Putamen (tissue), 1 donor: ENCODE measurements around the gene NLGN1.

Experiments used
- DNase-seq: peaks from one replicate; pipeline ENCODE4 v3.0.0-alpha.2; 2016; ENCODE audit warnings: low spot score

The NLGN1 gene

DNA sequence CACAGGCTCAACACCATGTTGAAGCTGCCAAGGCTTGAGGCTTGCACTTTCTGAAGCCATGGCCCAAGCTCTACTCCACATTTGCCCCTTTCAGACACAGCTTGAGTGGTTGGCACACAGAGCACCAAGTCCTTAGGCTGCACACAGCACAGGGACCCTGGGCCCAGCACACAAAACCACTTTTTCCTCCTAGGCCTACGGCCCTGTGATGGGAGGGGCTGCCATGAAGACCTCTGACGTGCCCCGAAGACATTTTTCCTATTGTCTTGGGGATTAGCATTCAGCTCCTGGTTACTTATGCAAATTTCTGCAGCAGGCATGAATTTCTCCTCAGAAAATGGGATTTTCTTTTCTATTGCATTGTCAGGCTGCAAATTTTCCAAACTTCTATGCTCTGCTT is 445.5 kb downstream of the NLGN1 start:
- no peak for DNase-seq

DNA sequence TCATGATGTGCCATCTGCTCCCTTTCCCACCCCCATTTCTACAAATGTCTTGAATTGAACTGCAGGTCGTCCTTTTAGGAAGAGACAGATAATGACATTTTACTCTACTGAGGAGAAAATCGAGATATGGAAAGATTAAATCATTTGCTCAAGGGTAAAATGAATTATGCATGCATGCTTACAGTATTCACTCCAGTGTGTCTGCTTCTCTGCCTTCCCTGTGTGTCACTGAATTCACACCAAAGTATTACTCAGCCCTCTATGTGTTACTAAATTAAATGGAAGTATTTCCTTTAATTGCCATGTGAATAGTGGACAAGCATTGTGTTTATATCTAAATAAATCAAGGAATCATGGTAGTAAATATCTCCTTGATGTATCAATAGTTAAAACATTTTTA is 449.0 kb downstream of the NLGN1 start:
- no peak for DNase-seq

DNA sequence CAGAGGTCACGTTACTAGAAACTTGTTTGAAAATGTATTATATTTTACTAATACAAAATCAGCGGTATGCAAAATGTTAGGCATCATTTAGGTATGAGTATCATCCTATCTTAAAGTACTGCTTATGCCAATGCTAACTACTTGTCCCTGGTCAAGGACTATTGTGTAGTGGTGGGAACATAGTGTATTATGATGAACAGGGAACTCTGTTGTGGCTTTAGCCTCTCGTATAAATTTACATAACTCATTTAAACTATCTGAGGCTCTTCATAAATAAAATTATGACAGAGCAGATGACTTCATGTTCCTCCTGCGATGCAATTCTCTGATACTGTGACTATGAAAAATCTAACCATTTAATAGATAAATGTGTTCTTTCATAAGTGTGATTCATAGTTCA is 451.9 kb downstream of the NLGN1 start:
- DNase-seq = no peak

DNA sequence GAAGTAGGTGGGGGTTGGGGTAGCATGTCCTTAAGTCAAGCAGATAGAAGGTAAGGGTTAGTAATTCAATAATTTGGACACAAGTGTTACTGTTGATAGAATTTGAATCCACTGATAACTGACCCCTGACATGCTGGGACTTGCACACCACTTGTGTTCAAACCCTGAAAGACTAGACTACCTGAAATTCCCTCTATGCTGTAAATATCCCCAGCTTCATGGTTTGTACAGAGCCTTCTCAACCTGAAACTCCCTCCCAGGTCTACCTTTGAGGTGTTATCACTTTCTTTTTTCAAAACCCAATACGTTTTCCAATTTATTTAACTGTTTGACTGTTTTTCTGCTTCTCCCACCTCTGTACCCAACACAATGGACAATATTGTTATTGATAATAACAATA is 459.6 kb downstream of the NLGN1 start:
- DNase-seq = no peak

DNA sequence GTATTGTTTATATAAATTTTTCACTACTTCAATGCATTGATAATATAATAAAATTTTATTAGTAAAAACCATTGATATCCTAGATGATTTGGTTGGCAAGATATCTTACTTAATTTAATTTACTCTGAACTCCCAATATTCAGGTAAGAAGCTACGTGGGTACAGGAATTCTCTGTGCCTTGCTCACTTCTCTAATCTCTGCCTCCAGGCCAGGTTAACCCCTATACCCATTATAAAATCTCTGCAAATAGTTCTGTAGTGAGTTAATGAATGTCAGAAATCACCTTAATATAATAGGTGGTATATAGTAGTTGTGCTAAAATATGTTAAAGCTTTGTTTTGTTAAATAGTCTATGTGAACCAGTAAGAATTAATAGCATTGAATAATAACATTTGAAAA is 465.2 kb downstream of the NLGN1 start:
- no peak for DNase-seq

DNA sequence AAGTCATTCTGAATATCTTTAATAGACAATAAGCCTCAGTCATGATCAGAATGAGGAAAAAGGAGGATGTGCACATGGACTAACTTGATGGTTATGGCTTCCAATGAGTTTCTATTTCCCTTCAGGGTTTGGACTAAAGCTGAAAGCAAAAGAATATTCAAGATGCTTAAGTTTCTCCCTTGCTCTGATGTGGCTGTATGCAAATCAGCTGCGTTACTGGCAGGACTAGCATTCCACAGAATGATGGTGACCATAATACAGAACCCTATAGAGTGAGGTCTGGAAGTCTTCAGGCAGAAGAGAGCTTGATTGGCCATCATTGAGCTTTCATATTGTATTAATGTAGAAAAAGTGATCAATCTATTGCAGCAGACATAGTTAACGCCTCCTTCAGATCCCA is 466.0 kb downstream of the NLGN1 start:
- no peak for DNase-seq

DNA sequence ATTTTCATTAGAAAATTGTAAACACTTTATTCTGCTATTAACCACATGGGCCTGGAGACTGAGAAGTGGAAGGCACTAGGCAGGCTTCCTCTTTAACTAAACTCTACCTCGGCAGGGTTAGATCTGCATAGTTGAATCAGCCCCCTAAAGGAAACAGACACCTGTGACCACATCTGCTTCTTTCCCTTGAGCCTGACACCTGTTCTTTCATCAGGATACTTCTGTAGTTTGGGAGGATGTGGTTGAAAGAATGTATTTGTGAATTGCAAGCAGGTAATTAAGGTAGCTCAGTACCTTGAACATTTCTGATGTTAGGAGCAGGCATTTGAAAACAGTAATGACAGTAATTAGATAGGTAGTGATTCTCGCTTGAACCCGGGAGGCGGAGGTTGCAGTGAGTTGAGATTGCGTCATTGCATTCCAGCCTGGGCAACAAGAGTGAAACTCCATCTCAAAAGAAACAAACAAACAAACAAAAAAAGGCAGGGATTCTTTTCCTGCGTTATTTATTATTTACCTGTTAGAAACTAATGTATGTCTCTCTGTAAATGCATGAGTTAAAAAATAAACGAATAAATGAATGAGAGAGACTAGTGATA is 468.5 kb downstream of the NLGN1 start:
- no peak for DNase-seq

DNA sequence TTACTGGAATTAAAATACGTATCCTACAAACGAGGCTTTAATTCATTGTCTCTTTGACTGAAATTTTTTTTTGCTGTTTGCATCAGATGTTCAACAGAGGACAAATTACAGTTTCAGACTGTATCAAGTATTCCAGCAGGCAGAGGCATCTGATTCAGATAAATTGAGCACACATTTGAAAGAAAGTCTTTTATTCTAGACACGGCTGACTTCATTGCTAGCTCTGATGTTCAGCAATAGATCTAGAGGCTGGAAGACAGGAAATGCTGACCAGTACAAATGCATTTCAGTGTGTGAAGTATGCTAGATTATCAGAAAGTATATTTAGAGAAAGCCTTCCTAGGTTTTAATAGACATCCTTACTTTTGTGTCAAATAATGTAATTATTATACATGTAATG is 472.2 kb downstream of the NLGN1 start:
- peak; percentile 37 for DNase-seq

DNA sequence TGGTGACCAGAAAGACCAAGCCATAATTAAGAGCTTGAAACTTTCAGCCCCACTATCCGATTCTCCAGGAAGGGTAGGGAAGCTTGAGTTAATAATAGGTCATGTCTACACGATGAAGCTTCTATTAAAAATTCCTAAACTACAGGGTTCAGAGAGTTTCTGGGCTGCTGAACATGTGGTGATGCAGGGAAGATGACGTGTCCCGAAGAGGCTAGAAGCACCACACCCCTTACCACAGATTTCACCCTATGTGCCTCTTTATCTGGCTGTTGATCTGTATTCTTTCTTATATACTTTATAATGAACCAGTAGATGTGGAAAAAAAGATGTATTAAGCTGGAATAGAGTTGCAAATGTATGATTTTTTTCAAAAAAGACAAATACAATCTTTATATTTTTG is 473.4 kb downstream of the NLGN1 start:
- DNase-seq = no peak

DNA sequence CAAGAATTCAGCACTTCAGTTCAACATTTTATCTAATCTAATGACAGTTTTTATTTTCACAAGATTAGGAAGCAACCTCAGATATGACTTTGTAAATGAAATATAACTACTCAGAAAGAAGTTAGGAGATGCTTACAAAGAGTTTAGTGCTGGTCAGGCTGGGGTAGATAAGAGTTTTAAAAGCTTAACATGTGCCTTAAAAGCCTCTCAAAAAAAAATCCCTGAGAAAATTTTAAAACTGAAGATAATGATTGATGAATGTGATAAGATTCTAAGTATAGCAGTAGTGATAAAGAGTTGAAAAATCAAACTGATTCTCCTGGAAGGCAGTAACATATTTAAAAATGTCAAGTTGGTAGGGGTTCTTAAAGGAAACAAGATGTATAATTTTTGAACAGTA is 478.2 kb downstream of the NLGN1 start:
- DNase-seq = no peak

DNA sequence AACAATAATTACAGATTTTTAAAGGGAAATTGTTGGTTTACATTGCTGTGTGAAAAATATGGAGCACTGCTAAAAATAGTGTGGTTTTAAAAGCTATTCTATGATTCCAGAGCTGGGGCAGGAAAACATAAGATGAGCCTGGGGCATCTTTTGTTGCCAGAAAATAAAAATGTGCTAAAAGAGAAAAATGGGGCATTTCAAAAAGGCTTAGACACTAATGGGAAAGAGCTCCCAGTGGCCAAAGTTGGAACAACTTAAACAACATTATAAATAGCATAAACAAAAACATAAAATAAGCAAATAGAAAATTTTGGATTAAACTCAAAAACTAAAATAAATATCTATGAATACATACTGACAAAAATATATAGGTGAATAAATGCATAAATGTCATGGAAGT is 478.9 kb downstream of the NLGN1 start:
- DNase-seq = no peak

DNA sequence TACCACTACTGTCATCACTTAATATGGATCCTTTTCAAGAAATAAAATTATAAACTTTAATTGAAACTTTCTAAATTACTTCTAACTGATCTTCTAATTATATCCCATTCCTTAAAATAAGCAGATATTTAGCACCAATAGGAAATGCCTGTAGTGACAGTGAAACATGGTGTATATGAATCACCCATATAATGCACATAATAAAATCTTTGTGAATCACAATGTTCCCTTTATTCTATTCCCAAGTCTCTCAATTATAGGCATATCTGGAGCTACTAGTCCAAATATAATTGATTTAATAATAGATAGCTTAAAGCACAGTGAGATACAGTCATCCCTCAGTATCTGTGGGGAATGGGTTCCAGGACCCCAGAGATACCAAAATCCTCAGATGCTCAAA is 490.3 kb downstream of the NLGN1 start:
- DNase-seq = no peak

DNA sequence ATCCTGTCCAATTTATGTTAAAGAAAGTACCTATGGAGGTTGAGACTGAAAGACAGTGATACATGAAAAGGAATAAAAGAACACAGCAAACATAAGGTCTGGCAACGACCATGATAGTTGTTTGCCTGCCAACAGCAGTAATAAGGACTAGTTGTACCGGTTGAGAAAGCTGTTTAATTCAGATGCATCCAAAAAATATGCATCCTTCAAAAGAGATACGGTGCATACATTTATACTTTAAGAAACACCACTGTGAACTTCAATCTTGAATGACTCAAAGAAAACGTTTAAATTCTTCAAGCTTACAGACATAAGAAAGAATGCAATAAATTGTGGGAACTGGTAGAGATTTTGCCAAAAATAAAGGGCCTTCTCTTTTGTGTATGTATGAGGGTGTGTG is 492.1 kb downstream of the NLGN1 start:
- no peak for DNase-seq

DNA sequence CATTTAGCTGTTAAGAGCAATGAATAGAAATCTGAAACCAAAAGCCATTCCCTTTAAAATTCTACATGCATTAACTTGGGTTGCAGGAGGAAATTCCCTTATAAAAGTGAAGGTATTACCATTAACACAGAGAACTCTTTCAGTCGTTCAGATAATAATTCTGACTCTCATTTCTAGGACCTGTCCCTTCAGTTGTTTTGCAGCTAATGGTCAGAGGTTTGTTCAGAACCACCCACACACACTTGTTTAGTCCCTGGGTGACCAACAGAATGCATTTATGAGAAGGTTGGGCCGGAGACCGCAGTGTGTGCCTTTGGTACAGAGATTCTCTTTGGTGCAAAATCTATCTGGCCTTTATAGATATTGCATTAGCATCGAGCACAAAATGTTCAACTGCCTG is 492.5 kb downstream of the NLGN1 start:
- DNase-seq = no peak

DNA sequence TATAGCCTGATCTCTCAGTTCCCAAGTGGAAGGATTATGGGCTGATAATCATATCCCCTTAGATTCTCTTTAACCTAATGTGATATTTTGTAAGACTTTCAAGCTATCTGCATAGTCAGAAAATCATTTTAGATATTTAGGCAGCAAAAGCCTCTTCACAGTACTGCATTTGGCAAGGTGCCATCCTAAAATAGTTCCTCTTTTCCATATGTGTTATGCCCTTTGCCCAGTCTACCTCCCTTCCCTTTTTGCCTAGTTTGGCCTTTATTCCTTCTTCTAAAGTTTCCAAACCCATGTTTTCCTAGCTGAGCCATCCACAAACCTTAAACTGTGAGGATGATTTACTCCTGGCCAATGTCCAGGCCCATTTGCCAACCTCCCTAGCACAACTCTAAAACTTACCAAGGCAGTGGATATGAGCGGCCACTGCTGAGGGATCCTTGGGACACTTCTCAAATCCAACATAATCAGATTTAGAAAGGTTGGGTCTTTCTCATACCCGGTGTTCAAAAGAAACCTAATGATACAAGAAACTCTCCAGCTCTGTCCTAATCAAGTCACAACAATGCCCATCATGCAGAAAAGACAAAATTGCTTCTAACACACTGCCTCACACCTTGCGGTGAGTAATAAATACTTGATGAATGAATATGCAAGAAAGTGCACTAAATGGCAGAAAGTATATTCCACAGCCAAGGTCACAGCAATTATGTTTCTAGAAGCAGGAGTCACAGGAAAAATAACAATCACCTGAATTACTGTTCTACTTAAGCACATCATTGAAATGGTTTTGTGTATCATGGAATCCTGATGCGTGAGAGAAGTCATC is 493.9 kb downstream of the NLGN1 start:
- no peak for DNase-seq

DNA sequence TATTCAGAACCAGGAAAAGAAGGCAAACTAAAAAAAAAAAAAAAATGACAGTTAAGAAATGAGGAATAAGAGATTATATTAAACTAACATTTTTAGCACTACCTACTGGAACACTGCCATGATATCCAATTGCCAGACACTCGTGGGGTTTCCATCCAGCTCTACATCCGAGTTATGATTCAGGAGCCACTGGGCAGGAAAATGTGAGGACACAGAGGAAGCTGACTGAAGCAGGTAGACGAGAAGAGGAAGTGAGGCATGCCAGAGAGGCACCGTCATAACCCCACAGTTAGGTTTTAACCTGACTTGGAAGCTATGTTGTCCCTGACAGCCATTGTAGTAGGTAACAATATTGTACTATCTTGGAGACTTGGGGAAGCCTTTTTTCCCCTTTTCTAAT is 495.0 kb downstream of the NLGN1 start:
- no peak for DNase-seq

DNA sequence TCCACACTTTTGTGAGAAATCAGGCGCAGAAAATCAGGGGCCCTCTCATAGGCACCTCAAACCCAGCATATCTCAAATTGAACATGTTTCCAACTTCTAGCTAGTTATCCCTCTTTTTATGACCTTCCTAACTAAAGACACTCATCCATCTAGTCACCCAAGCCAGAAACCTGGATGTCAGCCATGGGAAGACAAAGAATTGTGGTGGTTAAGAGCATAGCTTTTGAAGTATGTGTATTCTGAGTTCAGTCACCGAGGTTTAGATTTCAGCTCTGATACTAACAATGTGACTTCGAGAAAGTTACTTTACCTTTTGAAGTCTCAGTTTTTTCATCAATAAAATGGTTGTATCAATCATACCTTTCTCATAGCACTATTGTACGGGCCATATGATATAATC is 495.5 kb downstream of the NLGN1 start:
- no peak for DNase-seq

DNA sequence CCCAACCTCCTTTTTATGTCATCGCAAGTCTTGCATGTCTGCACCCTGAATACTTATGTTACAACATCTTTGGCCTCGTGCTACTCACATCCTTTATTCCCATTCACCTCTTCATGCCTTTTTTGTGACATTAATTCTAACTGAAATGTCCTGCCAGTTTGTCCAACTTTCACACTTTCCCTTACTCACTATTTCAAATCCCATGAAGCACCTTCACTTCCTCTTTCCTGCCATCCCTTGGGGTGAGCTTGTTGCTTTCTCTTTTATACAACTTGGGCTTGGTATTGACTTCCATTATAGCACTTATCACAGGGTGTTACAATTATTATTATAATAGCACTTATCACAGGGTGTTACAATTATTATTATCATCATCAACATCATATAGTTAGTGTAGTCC is 496.3 kb downstream of the NLGN1 start:
- no peak for DNase-seq

DNA sequence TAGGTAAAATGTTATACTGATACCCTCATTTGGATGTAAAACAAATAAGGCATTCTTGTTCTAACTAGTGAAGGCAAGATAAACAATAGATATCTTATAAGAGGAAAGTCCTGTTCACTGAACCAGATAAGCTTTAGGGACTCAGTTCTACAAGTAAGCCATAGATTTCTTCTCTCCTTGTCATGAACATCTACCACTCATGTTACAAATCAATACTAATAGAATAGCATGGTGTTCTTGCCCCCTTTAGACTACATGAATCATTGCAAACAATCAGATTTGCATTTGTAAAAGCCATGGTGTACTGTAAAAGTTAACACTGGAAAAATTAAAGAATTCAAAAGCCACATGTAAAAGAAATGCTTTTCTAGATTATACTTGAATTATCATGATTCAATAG is 500.1 kb downstream of the NLGN1 start:
- DNase-seq = no peak

DNA sequence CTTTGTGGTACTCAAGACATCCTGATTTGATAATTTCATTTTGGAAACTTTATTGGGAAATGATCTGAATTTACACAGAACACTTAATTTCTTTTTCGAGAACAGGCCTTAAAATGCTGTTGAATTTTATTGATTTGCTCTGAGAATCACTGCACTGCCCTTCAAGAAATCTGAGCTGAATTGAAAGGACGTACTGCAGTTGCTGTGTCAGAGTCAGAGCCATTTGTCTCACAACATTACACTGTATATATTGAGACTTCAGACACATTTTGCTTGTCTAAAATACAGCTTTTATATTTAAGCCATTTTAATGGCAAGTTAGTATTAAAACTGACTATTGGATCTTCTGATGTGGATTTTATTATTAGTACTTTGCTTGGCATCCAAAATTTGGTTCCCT is 504.1 kb downstream of the NLGN1 start:
- no peak for DNase-seq

DNA sequence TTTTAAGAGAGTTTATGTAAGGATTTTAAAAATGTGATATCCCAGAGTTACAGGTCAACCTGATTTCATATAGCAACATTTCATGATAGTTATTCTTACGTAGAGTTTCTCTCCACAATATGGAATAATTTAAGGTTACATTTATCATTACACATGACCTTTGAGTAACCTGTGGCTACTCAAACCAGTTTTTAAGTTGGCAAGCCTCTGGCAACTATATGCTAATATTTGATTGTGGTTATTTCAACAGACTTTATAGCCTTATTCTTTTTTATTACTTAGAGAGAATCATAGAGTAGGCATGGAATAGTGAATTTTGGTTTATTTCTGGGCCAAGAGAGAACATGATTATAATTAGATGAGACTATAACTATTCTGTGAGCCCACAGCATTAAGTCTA is 504.9 kb downstream of the NLGN1 start:
- no peak for DNase-seq

DNA sequence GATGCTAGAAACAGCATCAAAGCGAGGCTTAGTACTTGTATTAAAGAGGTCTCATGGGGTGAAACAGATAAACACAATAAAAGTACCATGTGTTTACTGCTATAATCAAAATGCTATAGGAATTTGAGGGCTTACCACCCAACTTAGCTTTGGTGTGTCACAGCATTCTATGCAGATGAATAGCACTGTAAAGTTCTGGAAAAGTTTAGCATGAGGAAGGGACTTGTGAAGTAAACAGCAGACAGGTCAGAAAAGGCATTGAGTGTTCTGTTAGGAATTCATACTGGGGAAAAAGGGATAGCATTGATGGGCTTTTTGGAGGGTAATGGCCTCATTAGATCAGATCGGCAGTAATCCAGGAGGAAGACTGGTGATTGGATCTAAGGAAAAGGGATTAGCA is 505.3 kb downstream of the NLGN1 start:
- DNase-seq = no peak

DNA sequence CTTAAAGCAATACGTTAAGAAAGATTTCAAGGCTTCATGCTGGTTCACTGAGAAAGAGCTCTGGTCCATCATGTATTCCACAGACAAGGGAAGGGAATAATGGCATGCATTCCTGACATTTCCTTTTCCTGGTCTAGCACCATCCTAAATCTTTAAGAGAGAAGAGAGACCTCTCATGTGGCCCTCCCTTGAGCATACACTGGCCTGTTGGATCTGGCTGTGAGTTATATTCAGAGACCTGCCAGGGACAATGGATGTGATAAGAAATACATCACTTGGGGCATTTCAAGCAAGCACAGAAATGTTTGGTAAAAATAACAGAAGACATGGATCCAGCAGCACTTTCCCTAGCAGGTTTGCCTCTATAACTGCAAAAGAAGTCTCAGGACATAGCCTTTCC is 507.8 kb downstream of the NLGN1 start:
- DNase-seq = no peak

DNA sequence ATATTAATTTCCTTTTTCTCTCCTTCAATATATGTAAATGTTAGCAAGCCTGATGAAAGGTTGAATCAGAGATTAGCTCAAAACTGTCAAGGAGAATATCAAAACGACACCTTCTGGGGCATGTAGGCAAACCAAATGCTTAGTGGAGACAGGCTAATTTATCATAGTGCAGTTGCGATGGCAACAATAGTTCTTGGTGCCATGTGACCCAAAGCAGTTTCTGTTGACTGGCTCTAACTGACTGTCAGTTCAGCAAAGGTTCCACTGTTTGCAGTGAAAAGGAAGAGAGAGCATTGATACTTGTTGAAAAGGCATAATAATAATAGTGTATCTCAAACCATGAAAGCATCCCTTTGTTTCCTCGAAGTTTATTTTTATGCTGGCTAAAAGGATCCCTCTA is 513.9 kb downstream of the NLGN1 start:
- DNase-seq = peak; percentile 88
